ENCODE results near the gene RASAL2.

RASAL2 gene

DNA sequence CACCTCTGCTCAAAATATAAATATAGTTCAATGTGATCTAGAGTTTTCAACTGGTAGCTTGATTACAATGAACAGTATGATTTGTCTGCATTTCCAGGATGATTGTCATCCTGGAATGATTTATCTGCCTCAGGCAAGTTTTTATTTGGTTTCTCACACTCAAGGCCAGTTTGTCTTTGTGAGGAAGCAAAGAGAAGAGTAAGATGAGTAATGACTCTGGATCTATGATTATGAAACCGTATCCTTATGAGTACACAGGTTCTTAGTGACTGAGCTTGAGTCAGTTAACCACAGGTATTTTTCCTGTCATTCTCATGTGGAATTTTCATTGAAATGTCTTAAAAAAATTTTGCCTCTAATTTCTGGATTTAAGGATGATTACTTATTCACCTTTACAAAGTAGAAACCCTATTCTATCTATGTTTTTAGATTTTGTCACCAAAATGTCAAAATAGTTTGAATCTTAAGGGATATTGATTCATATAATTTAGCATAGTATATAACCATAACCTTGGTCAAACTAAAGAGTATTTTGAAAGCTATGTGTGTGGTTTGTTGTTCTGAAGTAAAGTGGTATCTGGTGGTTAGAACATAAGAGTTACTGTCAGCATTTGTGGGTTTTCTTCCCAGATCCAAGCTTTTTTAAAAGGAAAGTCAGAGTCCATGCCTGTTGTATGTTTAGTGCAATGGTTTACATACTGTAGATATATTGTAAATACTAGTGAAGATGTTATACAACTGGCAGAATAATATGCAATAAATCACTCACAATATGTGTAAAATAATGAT is 145.0 kb downstream of the RASAL2 start:
- no peaks in the 10 kb centered on the region for H3K9me3 ChIP-seq (ENCODE audit: insufficient read depth, low read depth, low read length)
- no peaks in the 10 kb centered on the region for H3F3A ChIP-seq (ENCODE audit: low read depth)
- no peaks in the 10 kb centered on the region for H3K27me3 ChIP-seq (ENCODE audit: insufficient read depth, low read length, poor library complexity, severe bottlenecking)
- no peaks in the 10 kb centered on the region for H3K79me2 ChIP-seq (ENCODE audit: insufficient read depth, low read length)
- H2AFZ ChIP-seq (ENCODE audit: low read length): no peak overlapping the region
- H4K20me1 ChIP-seq (ENCODE audit: insufficient read depth, low read length, poor library complexity, severe bottlenecking): no peaks in the 10 kb centered on the region
- no peaks in the 10 kb centered on the region for H3K36me3 ChIP-seq (ENCODE audit: insufficient read depth, low read length)
- TF ChIP-seq EZH2phosphoT487 (IDR thresholded peaks at IDR 0.05; ENCODE audit: borderline replicate concordance): no peak
- TF ChIP-seq, protein P1, sequence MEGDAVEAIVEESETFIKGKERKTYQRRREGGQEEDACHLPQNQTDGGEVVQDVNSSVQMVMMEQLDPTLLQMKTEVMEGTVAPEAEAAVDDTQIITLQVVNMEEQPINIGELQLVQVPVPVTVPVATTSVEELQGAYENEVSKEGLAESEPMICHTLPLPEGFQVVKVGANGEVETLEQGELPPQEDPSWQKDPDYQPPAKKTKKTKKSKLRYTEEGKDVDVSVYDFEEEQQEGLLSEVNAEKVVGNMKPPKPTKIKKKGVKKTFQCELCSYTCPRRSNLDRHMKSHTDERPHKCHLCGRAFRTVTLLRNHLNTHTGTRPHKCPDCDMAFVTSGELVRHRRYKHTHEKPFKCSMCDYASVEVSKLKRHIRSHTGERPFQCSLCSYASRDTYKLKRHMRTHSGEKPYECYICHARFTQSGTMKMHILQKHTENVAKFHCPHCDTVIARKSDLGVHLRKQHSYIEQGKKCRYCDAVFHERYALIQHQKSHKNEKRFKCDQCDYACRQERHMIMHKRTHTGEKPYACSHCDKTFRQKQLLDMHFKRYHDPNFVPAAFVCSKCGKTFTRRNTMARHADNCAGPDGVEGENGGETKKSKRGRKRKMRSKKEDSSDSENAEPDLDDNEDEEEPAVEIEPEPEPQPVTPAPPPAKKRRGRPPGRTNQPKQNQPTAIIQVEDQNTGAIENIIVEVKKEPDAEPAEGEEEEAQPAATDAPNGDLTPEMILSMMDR (conservative IDR thresholded peaks at IDR 0.05; ENCODE audit: low read length): no peak
- H3K4me2 ChIP-seq (ENCODE audit: low read depth, low read length, poor library complexity, severe bottlenecking): no peak overlapping the region
- no peak overlapping the region for H3K9ac ChIP-seq (ENCODE audit: low read depth, low read length, poor library complexity, severe bottlenecking)
- H3K4me1 ChIP-seq (ENCODE audit: insufficient read depth, low read length, poor library complexity, severe bottlenecking): no peaks in the 10 kb centered on the region
- H3K9me2 ChIP-seq (replicated peaks; ENCODE audit: low read depth, low read length): no peaks in the 10 kb centered on the region
- no peak overlapping the region for H3K4me3 ChIP-seq (ENCODE audit: low read length, poor library complexity, severe bottlenecking)

DNA sequence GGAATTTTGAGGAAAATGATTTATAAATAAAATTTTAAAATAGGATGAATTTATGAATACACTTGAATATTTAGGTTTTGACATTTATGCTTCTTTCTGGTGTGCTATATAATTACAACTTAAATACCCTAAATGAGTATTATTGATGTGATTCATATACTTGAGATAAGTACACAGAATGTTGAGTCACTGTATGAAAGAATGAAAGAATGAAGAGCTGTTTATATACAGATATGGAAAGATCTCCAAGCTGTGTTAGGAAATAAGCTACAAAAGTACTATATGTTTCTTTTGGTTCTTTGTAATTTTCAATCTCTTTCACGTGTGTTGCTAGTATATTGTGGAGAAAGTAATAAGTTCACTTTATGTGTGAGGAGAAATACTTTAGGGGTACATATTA is 147.2 kb downstream of the RASAL2 start:
- Histone ChIP-seq H3K79me2 (ENCODE audit: insufficient read depth, low read length) (no peaks in the 10 kb centered on the region), H3K4me2 (ENCODE audit: low read depth, low read length, poor library complexity, severe bottlenecking) (no peak overlapping the region)

DNA sequence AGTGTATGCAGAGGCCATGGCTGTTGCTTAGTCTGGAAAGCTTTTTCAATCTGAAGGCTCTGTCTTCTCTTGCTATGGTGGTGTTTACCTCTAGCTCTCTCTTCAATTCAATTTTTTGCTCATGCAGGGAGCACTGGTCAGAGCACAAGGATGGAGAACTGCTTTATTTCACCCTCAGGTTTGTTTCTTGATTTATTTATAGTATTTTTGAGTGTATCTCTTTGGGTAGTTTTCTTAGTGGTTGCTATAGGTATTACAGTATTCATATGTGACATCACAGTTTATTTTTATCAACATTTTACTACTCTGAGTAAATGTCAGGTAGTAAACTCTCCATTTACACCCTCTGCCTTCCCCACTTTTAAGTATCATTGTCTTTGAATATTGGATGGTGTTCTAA is 147.9 kb downstream of the RASAL2 start:
- Histone ChIP-seq H3F3A (ENCODE audit: low read depth) (no peaks in the 10 kb centered on the region), H3K4me3 (ENCODE audit: low read length, poor library complexity, severe bottlenecking) (no peak overlapping the region), H4K20me1 (ENCODE audit: insufficient read depth, low read length, poor library complexity, severe bottlenecking) (no peaks in the 10 kb centered on the region), H3K4me1 (ENCODE audit: insufficient read depth, low read length, poor library complexity, severe bottlenecking) (no peaks in the 10 kb centered on the region), H3K9me2 (replicated peaks; ENCODE audit: low read depth, low read length) (no peaks in the 10 kb centered on the region), H3K27me3 (ENCODE audit: insufficient read depth, low read length, poor library complexity, severe bottlenecking) (no peaks in the 10 kb centered on the region), H3K9ac (ENCODE audit: low read depth, low read length, poor library complexity, severe bottlenecking) (no peak overlapping the region), H2AFZ (ENCODE audit: low read length) (no peak overlapping the region), H3K4me2 (ENCODE audit: low read depth, low read length, poor library complexity, severe bottlenecking) (no peak overlapping the region), H3K36me3 (ENCODE audit: insufficient read depth, low read length) (no peaks in the 10 kb centered on the region), H3K79me2 (ENCODE audit: insufficient read depth, low read length) (no peaks in the 10 kb centered on the region), H3K9me3 (ENCODE audit: insufficient read depth, low read depth, low read length) (no peaks in the 10 kb centered on the region)
- TF ChIP-seq, protein P1 (conservative IDR thresholded peaks at IDR 0.05; ENCODE audit: low read length): no peak; the same call in 1 of the 2 replicates
- no peak for TF ChIP-seq EZH2phosphoT487 (IDR thresholded peaks at IDR 0.05; ENCODE audit: borderline replicate concordance)

More for the DNA sequence above, 147.2 kb downstream of the RASAL2 start:
- Histone ChIP-seq H3K9me2 (replicated peaks; ENCODE audit: low read depth, low read length) (no peaks in the 10 kb centered on the region), H3K9me3 (ENCODE audit: insufficient read depth, low read depth, low read length) (no peaks in the 10 kb centered on the region), H2AFZ (ENCODE audit: low read length) (no peak overlapping the region), H3F3A (ENCODE audit: low read depth) (no peaks in the 10 kb centered on the region), H3K4me1 (ENCODE audit: insufficient read depth, low read length, poor library complexity, severe bottlenecking) (no peaks in the 10 kb centered on the region), H3K4me3 (ENCODE audit: low read length, poor library complexity, severe bottlenecking) (no peak overlapping the region), H3K27me3 (ENCODE audit: insufficient read depth, low read length, poor library complexity, severe bottlenecking) (no peaks in the 10 kb centered on the region), H3K36me3 (ENCODE audit: insufficient read depth, low read length) (no peaks in the 10 kb centered on the region), H4K20me1 (ENCODE audit: insufficient read depth, low read length, poor library complexity, severe bottlenecking) (no peaks in the 10 kb centered on the region), H3K9ac (ENCODE audit: low read depth, low read length, poor library complexity, severe bottlenecking) (no peak overlapping the region)
- TF ChIP-seq, protein P1 (conservative IDR thresholded peaks at IDR 0.05; ENCODE audit: low read length): no peak
- no peak for TF ChIP-seq EZH2phosphoT487 (IDR thresholded peaks at IDR 0.05; ENCODE audit: borderline replicate concordance)

All from Loucy (cell line).